Renal cortex interstitium (tissue), 11 donors: ENCODE measurements around the gene POLR3K. TPM values are rescaled to one million over a fixed set of nuclear protein-coding genes. Genes with fewer than 3 reads are reported as not detected.
"Not testable (repeated sequence)": the region's sequence is repeated elsewhere in the genome, so short reads cannot be mapped to it uniquely, and the experiment has no call there.

Experiments used
- DNase-seq, 11 donors: peaks; one replicate each; pipeline ENCODE4 v3.0.0-alpha.2; 2013; ENCODE audit warnings: low read depth in 9 of 11, low spot score in 4 of 11; ENCODE audit errors: extremely low read depth in 1 of 11
- polyA plus RNA-seq, 3 donors: library from polyadenylated mRNA; unstranded; fragments of 120-200 nt; gene quantifications; one replicate each; pipeline ENCODE4 v1.2.1, GENCODE V29; 2013; ENCODE audit not compliant: insufficient read length in 3 of 3

POLR3K gene
- polyA plus RNA-seq, 3 donors, result 11.4 to 14.6 (median 12.5) TPM

GRCh38 chr16:35011-35677 lies 18.3 kb downstream of the POLR3K start:
- no peak for DNase-seq

- DNase-seq, result no peak
These were observed 18.8 kb downstream of the POLR3K start for GRCh38 chr16:34648-34987.

- no peak for DNase-seq
These were observed 19.3 kb downstream of the POLR3K start for GRCh38 chr16:33877-34647.

- DNase-seq, result not testable (repeated sequence)
These were observed 20.1 kb downstream of the POLR3K start for GRCh38 chr16:33154-33876.

GRCh38 chr16:30627-31026 lies 22.8 kb downstream of the POLR3K start:
- not testable (repeated sequence) for DNase-seq

GRCh38 chr16:25926-26348 lies 27.5 kb downstream of the POLR3K start:
- not testable (repeated sequence) for DNase-seq

- not testable (repeated sequence) for DNase-seq
These were observed 29.3 kb downstream of the POLR3K start for GRCh38 chr16:24151-24550.

- DNase-seq, result not testable (repeated sequence)
These were observed 32.5 kb downstream of the POLR3K start for GRCh38 chr16:20886-21285.

- DNase-seq, result not testable (repeated sequence)
These were observed 36.2 kb downstream of the POLR3K start for GRCh38 chr16:17062-17765.

- not testable (repeated sequence) for DNase-seq
These were observed 42.6 kb downstream of the POLR3K start for GRCh38 chr16:10772-11171.

GRCh38 chr16:9903-10665 lies 43.3 kb downstream of the POLR3K start:
- DNase-seq, result no peak

Other genes starting within 250 kb of the POLR3K start
- gene SNRNP25, start 220 bp upstream of the POLR3K start, polyA plus RNA-seq, result 10 to 100 TPM; 36.0 to 47.0 (median 36.2) TPM
- gene RHBDF1, start 19.0 kb upstream of the POLR3K start, polyA plus RNA-seq, result 10 to 100 TPM; 22.0 to 30.6 (median 25.7) TPM
- 10 to 100 TPM; 15.3 to 27.1 (median 26.7) TPM for gene MPG, start 24.6 kb upstream of the POLR3K start, polyA plus RNA-seq
- gene NPRL3, start 85.1 kb upstream of the POLR3K start, polyA plus RNA-seq, result 10 to 100 TPM; 28.6 to 31.4 (median 31.2) TPM
- gene HBZ, start 99.0 kb upstream of the POLR3K start, polyA plus RNA-seq, result 1 to 10 TPM in 2 of 3 donors, not detected in 1; 1.4 to 1.6 TPM
- gene HBM, start 112.4 kb upstream of the POLR3K start, polyA plus RNA-seq, result 1 to 10 TPM; 5.0 to 5.2 (median 5.0) TPM
- gene HBA2, start 119.3 kb upstream of the POLR3K start, polyA plus RNA-seq, result 1,000 to 10,000 TPM in 2 of 3 donors, 100 to 1,000 TPM in 1; 873 to 1,661 (median 1,303) TPM
- gene HBA1, start 123.1 kb upstream of the POLR3K start, polyA plus RNA-seq, result 1,000 to 10,000 TPM in 1 of 3 donors, 100 to 1,000 TPM in 2; 591 to 1,202 (median 749) TPM
- gene HBQ1, start 126.9 kb upstream of the POLR3K start, polyA plus RNA-seq, result under 1 TPM; 0.67 to 0.98 (median 0.78) TPM
- gene LUC7L, start 175.8 kb upstream of the POLR3K start, polyA plus RNA-seq, result 100 to 1,000 TPM; 120 to 175 (median 128) TPM
- gene FAM234A, start 181.2 kb upstream of the POLR3K start, polyA plus RNA-seq, result 10 to 100 TPM; 72.6 to 86.1 (median 82.5) TPM
- 1 to 10 TPM in 2 of 3 donors, under 1 TPM in 1; 0.89 to 2.2 (median 2.0) TPM for gene RGS11, start 222.3 kb upstream of the POLR3K start, polyA plus RNA-seq
- 1 to 10 TPM; 1.3 to 6.1 (median 2.6) TPM for gene ARHGDIG, start 227.0 kb upstream of the POLR3K start, polyA plus RNA-seq
- 1 to 10 TPM in 2 of 3 donors, under 1 TPM in 1; 0.73 to 2.5 (median 1.6) TPM for gene PDIA2, start 229.6 kb upstream of the POLR3K start, polyA plus RNA-seq